GM19328 (cell line): Measurements from ENCODE around the gene TMEM106A.
"Not testable (repeated sequence)": the region's sequence is repeated elsewhere in the genome, so short reads cannot be mapped to it uniquely, and the experiment has no call there.

ENCODE experiments used
- ATAC-seq: cut with Tn5 transposase; IDR thresholded peaks from one replicate; pipeline ENCODE4 v1.9.1; 2021; ENCODE audit warnings: mild to moderate bottlenecking, moderate library complexity; ENCODE audit not compliant: unreplicated experiment

The TMEM106A gene, protein sequence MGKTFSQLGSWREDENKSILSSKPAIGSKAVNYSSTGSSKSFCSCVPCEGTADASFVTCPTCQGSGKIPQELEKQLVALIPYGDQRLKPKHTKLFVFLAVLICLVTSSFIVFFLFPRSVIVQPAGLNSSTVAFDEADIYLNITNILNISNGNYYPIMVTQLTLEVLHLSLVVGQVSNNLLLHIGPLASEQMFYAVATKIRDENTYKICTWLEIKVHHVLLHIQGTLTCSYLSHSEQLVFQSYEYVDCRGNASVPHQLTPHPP

DNA sequence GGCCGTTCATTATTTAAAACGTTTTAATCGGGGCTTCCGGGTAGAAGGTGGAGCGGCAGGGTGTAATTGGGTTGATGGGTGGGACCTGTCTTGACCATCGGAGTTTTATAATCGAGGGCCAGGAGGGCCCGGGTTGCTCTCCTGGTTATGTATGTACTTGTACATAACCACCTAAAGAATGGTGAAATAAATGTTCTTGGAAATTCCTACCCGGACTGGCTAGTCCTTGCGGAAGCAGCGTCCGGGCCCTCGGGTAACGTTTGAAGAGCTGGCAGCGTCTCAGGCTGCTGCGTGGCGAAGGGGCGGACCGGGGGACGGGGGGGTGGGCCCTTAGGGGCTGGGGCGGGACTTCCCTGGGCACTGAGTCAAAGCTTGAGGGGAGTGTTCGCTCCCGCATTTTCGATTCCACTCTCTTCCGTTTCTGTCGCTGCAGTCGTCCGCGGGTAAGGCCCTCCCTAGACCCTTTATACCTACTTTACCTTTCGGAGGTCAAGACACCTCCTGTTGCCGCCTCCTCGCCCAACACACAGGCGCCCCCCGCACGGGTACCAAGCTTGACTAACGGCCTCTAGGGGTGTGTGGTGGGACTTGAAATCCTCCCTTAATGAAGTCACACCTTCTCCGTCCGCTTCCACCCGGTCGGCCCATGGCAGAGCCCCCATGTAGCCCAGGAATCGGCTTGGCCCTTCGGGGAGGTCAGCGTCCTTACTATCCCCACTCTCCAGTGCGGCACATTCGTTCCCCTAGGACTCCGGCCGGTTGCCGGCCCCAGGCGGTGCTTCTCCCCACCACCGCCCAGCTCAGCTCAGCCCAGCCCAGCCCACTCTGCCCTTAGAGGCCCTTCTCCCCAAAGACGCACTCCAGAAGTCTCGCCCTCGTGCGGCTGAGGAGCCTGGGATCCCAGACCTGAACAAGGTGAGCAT lies at the start of gene TMEM106A:
TMEM106A (plus strand) TSS at position 396 of the 923 bp plus-strand sequence. CDS start 1,167 bp downstream, outside the sequence.
- ATAC-seq: peak; percentile 77

- not testable (repeated sequence) for ATAC-seq
Observed at GRCh38 chr17:43165971-43166370, 45.7 kb upstream of the TMEM106A start.

- peak; percentile 7 for ATAC-seq
Observed at GRCh38 chr17:43169561-43170139, 42.0 kb upstream of the TMEM106A start.

DNA sequence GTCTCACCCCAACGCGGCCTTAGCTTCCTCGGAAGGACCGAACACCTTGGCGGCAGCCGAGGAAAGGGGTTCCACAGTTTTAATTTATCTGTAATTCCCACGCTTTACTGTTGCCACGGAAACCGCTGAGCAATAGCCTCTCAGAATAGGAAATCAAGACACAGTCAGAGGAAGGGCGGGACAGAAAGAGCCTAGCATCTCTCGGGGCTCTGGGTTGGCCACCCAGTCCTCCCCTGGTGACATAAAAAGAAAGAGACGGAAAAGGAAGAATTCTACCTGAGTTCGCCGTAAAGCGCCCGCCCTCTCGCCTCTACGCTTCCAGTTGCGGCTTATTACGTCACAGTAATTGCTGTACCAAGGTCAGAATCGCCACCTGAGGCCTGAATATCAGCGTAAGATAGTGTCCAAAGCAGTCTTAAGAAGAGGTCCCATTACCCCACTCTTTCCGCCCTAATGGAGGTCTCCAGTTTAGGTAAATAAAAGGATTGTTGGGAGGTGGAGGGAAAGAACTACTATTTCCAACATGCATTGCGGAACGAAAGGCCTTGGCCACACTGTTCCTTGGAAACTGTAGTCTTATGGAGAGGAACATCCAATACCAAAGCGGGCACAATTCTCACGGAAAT lies 41.4 kb upstream of the TMEM106A start:
- peak; percentile 67 for ATAC-seq

DNA sequence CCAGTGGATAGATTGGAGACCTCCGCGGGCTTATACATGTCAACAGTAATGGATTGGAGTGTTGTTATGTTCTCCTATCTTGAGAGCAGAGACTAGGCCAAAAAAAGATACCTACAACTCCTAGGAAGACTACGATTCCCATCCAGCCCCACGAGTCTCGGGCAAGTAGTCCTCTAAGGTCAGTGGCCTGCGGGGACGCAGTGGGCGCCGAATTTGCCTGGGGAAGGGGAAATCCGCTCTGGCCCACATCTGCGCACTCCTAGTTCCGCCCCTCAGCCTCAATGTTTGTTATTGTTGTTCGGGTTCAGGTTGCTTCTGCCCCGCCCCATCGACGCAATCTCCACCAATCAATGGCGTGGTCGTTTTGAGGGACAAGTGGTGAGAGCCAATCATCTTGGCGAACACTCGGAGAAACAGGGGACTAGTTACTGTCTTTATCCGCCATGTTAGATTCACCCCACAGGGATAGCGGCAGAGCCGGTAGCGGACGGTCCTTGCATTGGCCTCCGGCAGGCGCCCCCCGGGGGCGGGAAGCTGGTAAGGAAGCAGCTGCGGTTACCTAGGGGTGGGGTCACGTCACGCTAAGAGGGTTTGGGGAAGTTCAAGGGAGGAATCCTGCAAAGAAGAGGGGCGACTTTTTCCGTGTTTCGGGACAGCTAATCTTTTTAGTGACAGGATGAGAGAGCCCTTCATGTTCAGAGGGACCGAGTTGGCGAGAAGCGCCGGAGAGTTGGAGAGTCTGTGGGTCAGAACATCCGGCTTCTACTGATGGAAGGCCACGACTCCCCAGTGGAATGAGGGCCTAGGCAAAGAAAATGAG lies 40.7 kb upstream of the TMEM106A start, which contains the start of gene NBR1:
NBR1 (plus strand) TSS at position 449 of the 820 bp plus-strand sequence. CDS start 4,586 bp downstream, outside the sequence.
- peak; percentile 71 for ATAC-seq

DNA sequence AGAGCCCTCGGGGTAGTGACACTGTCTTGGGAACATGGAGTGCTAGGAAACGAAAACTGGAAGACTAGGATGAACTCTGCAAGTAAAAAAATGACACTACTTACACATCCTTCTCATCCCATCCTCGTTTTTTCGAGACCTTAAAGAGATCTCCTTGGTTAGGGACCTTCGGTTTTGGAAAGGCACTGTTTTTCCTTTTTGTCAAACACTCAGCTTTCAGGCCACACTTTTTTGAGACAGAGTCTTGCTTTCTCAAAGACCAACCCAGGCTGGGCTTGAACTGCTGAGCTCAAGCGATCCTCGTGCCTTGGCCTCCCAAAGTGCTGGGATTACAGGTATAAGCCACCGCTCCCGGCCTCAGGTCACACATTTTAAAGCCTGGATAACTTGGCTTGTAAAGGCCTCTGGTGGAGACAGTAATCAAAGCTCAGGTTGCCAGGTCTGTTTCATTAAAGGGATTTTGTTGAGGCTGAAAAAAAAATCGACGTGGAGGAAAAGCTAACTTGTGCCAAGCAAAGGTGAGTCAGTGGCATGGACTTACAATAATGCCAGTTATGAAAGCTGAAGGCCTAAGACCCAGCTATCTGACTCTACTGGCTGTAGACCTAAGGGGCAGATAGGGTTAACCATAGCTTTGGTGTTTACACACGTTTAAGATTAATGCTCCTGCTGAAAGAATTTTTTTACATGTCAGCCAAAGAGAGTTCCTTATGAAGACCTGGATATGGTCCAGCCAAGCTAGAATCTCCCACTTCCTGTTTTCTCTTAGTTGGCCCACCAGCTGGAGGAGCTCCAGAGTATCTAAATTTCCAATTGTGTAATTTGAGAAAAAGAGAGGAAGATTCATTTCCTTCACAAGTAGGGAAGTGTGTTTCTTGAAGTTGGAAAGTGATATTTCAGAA lies 39.8 kb upstream of the TMEM106A start:
- no peak for ATAC-seq

DNA sequence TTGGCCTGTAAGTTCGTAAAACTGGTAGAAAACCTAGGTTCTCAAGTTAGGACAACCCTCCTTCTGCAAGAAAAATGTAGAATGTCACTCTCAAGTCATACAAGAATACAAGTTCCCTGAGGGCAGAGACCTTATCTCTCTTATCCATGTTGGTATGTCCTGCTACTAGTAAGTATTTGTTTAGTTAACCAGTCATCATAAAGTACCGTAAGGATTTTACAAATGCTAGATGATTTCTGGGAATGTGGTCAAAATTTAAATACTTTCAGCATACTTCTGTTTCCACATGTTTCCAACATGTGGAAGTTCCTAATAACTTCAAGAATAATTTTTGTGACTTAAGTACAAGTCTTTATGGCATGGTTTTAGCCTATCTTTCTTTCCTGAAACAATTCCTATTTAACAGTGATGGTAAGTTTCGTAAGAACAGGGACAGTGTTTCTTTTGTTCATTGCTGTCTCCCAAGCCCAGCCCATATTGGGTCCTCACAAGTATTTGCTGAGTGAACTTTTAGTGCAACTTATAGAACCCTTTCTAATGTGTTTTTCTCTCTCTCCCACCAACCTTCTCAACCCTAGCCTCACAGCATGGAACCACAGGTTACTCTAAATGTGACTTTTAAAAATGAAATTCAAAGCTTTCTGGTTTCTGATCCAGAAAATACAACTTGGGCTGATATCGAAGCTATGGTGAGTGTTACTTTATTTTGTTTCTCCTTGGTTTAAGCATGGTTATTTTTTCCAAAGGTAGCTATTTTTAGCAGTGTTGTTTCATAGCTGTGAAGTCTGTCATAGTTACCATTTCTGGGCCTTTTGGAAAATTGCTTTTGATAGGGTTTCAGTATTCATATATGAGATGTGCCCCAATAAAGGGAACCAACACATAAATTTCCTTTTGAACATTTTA lies 36.2 kb upstream of the TMEM106A start:
- no peak for ATAC-seq

DNA sequence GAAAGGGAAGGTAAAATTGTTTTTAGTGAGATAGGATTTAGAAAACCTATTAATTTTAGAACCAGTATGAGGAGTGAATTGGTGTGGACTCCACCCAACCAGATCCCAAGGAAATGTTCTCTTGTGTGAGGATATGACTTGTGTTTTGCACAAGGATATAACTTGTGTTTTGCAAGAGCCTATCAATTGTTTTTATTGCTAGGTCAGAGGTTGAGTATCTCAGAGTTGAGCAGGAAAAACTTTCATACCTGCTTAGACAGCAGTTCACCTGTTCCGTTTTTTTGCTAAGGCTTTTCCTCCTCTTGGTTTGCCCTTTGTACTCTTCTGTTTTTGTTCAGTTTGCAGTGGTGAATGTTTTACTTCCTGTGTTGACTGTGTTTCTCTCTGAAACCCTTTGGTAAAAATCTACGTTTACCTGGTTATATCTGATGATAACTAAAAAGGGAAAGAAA lies 35.5 kb upstream of the TMEM106A start:
- no peak for ATAC-seq

DNA sequence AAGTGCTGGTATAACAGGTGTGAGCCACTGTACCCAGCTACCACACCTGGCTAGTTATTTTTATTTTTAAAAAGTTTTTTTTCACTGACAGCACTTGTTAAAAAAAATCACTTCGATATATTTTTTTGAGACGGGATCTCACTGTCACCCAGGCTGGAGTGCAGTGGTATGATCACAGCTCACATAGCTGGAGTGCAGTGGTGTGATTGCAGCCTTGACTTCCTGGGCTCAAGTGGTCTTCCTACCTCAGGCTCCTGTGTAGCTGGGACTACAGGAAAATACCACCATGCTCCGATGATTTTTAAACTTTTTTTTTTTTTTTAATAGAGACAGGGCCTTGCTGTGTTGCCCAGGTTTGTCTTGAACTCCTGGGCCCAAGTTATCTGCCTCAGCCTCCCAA lies 27.8 kb upstream of the TMEM106A start:
- ATAC-seq: no peak

DNA sequence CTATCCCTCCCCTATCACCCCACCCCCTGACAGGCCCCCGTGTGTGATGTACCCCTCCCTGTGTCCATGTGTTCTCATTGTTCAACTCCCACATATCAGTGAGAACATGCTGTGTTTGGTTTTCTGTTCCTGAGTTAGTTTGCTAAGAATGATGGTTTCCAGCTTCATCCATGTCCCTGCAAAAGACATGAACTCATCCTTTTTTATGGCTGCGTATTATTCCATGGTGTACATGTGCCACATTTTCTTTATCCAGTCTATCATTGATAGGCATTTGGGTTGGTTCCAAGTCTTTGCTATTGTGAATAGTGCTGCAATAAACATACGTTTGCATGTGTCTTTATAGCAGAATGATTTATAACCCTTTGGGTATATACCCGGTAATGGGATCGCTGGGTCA lies 25.0 kb upstream of the TMEM106A start:
- not testable (repeated sequence) for ATAC-seq

DNA sequence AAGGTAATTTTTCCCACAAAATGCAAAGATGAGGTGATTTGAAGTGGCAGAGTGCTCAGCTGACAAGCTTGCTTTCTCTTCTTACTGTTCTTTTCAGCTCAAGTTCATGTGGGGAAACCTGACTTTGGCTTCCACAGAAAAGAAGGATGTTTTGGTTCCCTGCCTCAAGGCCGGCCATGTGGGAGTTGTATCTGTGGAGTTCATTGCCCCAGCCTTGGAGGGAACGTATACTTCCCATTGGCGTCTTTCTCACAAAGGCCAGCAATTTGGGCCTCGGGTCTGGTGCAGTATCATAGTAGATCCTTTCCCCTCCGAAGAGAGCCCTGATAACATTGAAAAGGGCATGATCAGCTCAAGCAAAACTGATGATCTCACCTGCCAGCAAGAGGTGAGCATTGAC lies 18.4 kb upstream of the TMEM106A start:
- no peak for ATAC-seq

- no peak for ATAC-seq
Observed at GRCh38 chr17:43199633-43200032, 12.0 kb upstream of the TMEM106A start.

DNA sequence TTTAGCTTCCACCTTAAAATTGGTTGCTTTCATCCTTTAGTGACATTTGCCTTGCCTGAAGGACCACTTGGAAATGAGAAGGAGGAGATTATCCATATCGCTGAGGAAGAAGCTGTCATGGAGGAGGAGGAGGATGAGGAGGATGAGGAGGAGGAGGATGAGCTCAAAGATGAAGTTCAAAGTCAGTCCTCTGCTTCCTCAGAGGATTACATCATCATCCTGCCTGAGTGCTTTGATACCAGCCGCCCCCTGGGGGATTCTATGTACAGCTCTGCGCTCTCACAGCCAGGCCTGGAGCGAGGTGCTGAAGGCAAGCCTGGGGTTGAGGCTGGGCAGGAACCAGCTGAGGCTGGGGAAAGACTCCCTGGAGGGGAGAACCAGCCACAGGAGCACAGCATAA lies 11.5 kb upstream of the TMEM106A start:
- no peak for ATAC-seq

DNA sequence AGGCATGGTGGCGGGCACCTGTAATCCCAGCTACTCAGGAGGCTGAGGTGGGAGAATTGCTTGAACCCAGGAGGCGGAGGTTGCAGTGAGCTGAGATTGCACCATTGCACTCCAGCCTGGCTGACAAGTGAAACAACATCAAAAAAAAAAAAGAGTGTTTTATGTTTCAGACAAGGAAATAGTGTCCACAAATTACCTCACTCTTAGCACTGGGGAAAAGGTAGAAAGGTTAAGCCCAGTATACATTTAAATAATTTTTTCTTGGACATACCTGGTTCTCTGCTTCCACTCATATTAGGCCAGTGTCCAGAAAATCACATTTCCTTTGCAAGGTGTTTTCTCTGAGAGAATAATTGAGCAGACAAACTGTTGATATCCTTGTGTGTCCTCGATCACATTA lies 8.7 kb upstream of the TMEM106A start:
- ATAC-seq: not testable (repeated sequence)

GRCh38 chr17:43210576-43210975 lies 1.1 kb upstream of the TMEM106A start:
- ATAC-seq: no peak

- no peak for ATAC-seq
Observed at GRCh38 chr17:43211123-43211479, 574 bp upstream of the TMEM106A start.

GRCh38 chr17:43212641-43213490 lies 1.2 kb downstream of the TMEM106A start:
- ATAC-seq: no peak
